Fibroblast of upper back skin (primary cell): ENCODE data around the gene MPHOSPH9.

Experiments
- DNase-seq: peaks from one replicate; pipeline ENCODE4 v3.0.0-alpha.2; 2013

The MPHOSPH9 gene

DNA sequence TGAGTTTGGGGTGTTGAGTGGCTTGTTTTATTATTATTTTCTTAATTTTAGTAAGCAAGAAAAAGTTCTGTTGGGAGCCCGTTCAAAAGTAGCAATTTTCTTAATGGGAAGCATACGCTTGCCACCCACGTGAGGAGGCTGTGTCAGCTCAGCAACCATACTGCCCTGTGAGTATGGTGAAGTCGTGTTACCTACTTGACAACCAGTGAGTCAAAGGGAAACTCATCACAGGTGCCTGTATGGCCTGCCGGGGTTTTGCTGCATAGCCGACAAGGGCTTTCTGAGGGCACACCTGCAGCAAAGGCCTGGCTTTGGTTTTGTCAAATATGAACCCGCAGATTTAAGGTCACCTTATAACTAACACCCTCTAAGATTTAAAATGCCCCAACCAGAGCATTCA, 113.1 kb downstream of the MPHOSPH9 start:
- DNase-seq, result no peak

DNA sequence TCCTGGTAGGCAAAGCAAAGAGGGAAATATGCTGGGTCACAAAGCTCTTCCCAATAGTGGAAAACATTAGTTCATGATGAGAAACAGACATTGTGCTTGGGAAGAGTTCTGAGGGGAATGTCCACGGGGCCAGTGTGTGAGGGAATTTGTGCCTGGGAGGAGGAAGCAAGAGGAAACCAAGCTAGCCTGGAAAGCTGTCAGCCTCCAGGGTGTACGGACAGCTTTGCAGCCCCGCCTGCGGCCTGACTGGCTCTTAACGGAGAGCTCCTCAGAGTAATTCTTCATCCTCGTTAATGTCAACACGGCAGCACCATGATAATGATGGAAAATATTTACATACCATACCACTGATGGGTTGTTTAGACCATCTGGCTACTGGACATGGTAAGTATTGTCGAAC, 114.4 kb downstream of the MPHOSPH9 start:
- peak; percentile 18 for DNase-seq

GRCh38 chr12:123115409-123116121, 117.4 kb downstream of the MPHOSPH9 start:
- peak; percentile 93 for DNase-seq

GRCh38 chr12:123114304-123115083, 118.4 kb downstream of the MPHOSPH9 start:
- DNase-seq, result no peak

DNA sequence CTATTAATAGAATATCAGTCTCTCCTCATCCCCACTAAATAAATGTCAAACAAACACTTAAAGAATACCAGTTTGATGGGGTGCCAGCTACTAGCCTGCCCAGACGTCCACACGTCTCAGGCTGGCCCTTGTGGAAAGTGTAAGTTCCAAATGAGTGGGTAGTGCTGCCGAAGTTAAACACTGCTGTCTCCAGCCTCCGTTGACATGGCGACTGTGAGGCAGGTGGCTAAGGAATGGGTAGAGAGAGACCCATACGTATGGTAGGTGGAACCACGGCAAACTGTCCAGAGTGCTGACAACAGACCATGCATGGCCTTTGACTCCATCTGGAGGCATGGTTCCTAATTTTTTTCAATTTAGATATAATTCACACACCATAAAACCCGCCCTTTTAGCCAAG, 119.9 kb downstream of the MPHOSPH9 start:
- no peak for DNase-seq

- peak; percentile 52 for DNase-seq
Measured at GRCh38 chr12:123111498-123112165, 121.3 kb downstream of the MPHOSPH9 start.

DNA sequence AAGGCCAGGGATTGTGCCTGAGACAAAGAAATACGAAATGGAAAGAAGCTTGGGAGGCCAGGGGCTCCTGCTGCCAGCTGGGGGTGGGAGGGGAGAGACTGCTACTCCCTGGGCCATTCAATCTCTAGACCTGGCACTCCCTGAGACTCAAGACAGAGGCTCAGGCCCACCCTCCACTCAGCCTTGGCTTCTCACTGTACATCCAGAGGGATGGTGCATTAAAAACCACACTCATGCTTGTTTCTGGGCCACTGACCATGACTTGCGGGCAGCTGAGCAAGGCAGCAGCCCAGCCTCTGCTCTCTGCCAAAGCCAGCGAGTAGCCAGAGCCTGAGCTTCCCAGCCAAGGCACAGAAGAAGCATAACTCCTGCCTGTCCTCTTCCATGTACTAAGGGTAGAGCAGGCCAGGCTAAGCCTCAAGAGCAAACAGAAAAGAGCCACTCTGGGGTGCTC, 123.6 kb downstream of the MPHOSPH9 start:
- no peak for DNase-seq

- DNase-seq, result no peak
Measured at GRCh38 chr12:123108682-123109066, 124.3 kb downstream of the MPHOSPH9 start.

GRCh38 chr12:123107926-123108681, 124.8 kb downstream of the MPHOSPH9 start:
- DNase-seq, result no peak

- DNase-seq, result no peak
Measured at GRCh38 chr12:123106640-123107359, 126.1 kb downstream of the MPHOSPH9 start.

- DNase-seq, result no peak
Measured at GRCh38 chr12:123105211-123105826, 127.6 kb downstream of the MPHOSPH9 start.

DNA sequence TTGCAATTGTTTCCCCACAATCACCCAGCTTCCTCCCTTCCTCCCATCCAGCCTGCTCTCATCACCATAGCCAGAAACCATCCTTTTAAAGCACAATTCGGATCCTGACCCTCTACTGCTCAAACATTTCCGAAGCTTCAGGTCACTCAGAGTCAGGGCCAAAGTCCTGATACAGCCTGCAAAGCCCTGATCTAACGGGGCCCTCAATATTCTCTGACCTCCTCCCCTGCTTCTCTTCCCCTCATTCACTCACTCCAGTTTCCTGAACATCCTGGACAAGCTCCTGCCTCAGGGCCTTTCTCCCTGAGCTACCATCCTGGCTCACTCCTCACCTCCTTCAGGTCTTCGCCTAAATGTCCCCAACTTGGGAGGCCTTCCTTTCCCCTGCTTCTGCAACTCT, 128.1 kb downstream of the MPHOSPH9 start:
- no peak for DNase-seq
